ENCODE measurements around the gene MRPS25.

- no peak for TF ChIP-seq CTCF (IDR thresholded peaks at IDR 0.05; ENCODE audit: low read length)
- no peak for TF ChIP-seq EZH2phosphoT487 (IDR thresholded peaks at IDR 0.05; ENCODE audit: low read length)
- TF ChIP-seq EZH2 (optimal IDR thresholded peaks at IDR 0.05; ENCODE audit: low read depth, low read length): no peak
Measured at GRCh38 chr3:15092686-15093085, 27.6 kb upstream of the MRPS25 start.

Data from MM.1S (cell line).